SK-N-MC (cell line): ENCODE results near the gene NLRP11.

Experiments used
- DNase-seq: peaks from one replicate; pipeline ENCODE4 v3.0.0-alpha.2; 2011; ENCODE audit warnings: low read depth, low spot score
- H3K27ac ChIP-seq: fragments of 200-600 bp; sonication (generic); 2 replicates; pipeline ENCODE4 v1.5.1; 2016; ENCODE audit warnings: mixed run types
- H3K36me3 ChIP-seq: fragments of 200-600 bp; sonication (generic); 2 replicates; pipeline ENCODE4 v1.6.1; 2017; ENCODE audit warnings: antibody characterized with exemption, low read length, mixed read lengths; ENCODE audit not compliant: insufficient read depth
- H3K4me3 ChIP-seq: fragments of 200-600 bp; sonication (generic); 2 replicates; pipeline ENCODE4 v1.5.1; 2016
- H3K9ac ChIP-seq: fragments of 200-600 bp; sonication (generic); 2 replicates; pipeline ENCODE4 v1.8.0; 2017; ENCODE audit warnings: mixed run types, mixed read lengths; ENCODE audit not compliant: insufficient read length
- H3K9me3 ChIP-seq: fragments of 200-600 bp; sonication (generic); 2 replicates; pipeline ENCODE4 v1.6.1; 2017; ENCODE audit warnings: low read depth, mild to moderate bottlenecking, antibody characterized with exemption, low read length, moderate library complexity, mixed read lengths
- EZH2 ChIP-seq: fragments of 200-600 bp; sonication (generic); IDR thresholded peaks from one replicate; pipeline ENCODE4 v1.6.1; 2017; ENCODE audit warnings: antibody characterized with exemption
- FOXP2 ChIP-seq: optimal IDR thresholded peaks from 2 replicates; pipeline ENCODE3; 2011; ENCODE audit warnings: mild to moderate bottlenecking, moderate library complexity; ENCODE audit not compliant: insufficient read depth; ENCODE audit errors: extremely low read length, control extremely low read depth
- POLR2AphosphoS5 ChIP-seq: IDR thresholded peaks from 2 replicates; pipeline ENCODE4 v1.6.1; 2012; ENCODE audit warnings: mild to moderate bottlenecking, low read depth, low read length, borderline replicate concordance

The NLRP11 gene

GRCh38 chr19:55855160-55855559 is 23.4 kb upstream of the NLRP11 start:
- H3K9me3 ChIP-seq: no peaks in the 10 kb centered on the region
- H3K4me3 ChIP-seq: no peak overlapping the region
- no peak overlapping the region for H3K9ac ChIP-seq
- H3K27ac ChIP-seq: no peak overlapping the region
- TF ChIP-seq POLR2AphosphoS5: no peak
- no peak for TF ChIP-seq FOXP2
- TF ChIP-seq EZH2: no peak
- no peaks in the 10 kb centered on the region for H3K36me3 ChIP-seq
- no peak for DNase-seq

- H3K36me3 ChIP-seq: no peaks in the 10 kb centered on the region
- no peak overlapping the region for H3K27ac ChIP-seq
- TF ChIP-seq POLR2AphosphoS5 (no peak), FOXP2 (no peak), EZH2 (no peak)
- no peaks in the 10 kb centered on the region for H3K9me3 ChIP-seq
- no peak overlapping the region for H3K9ac ChIP-seq
- H3K4me3 ChIP-seq: no peak overlapping the region
- no peak for DNase-seq
These were observed 7.1 kb upstream of the NLRP11 start for GRCh38 chr19:55838906-55839305.

DNA sequence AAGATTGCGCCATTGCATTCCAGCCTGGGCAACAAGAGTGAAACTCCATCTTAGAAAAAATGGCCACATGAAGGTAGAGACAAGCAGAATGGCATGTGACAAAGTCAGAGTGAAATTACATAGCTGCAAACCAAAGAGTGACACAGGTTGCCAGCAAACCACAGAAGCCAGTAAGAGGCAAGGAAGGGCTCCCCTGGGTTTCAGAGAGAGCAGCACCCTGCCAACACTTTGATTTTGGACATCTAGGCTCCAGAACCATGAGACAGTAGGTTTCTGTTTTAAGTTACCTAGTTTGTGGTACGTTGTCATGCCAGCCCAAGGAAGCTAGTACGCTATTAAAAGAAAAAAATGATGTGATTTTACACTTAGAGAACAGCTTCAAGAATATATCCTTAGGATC is 6.5 kb upstream of the NLRP11 start:
- Histone ChIP-seq H3K27ac (no peak overlapping the region), H3K9me3 (no peaks in the 10 kb centered on the region), H3K9ac (no peak overlapping the region), H3K4me3 (no peak overlapping the region), H3K36me3 (no peaks in the 10 kb centered on the region)
- TF ChIP-seq POLR2AphosphoS5 (no peak), FOXP2 (no peak), EZH2 (no peak)
- no peak for DNase-seq

- H3K9me3 ChIP-seq: no peaks in the 10 kb centered on the region
- no peak within 1 kb of the TSS for H3K4me3 ChIP-seq
- H3K36me3 ChIP-seq: no peaks in the 10 kb centered on the region
- TF ChIP-seq POLR2AphosphoS5 (no peak), FOXP2 (no peak), EZH2 (no peak)
- H3K9ac ChIP-seq: no peak within 1 kb of the TSS
- DNase-seq: no peak
- H3K27ac ChIP-seq: no peak within 1 kb of the TSS
These were observed 4.5 kb upstream of the NLRP11 start, which contains the start of gene NLRP4 for GRCh38 chr19:55836340-55836739. Gene NLRP4 (plus strand): TSS chr19:55836540. CDS start chr19:55852081, 15,541 bp downstream.

DNA sequence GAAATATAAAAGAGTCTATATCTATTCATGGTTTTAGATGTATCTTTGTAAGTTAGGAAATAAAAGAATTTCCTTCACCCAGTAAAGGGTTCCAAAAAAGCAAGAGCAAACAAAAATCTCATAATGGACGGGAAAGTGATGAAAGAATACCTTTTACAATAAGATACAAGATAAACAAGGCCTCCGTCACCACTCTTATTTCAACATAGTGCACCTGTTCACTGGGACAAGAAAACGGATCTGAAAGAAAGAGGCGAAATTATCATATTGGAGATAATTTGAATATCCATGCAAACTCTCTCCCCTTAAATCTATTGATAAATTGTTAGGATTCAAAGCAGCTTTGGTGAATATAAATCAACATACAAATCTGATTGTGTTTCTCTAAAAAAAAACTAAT is 877 bp upstream of the NLRP11 start:
- Histone ChIP-seq H3K4me3 (no peak overlapping the region), H3K36me3 (no peaks in the 10 kb centered on the region), H3K9me3 (no peaks in the 10 kb centered on the region), H3K9ac (no peak overlapping the region), H3K27ac (no peak overlapping the region)
- DNase-seq: no peak
- TF ChIP-seq EZH2 (no peak), POLR2AphosphoS5 (no peak), FOXP2 (no peak)

DNA sequence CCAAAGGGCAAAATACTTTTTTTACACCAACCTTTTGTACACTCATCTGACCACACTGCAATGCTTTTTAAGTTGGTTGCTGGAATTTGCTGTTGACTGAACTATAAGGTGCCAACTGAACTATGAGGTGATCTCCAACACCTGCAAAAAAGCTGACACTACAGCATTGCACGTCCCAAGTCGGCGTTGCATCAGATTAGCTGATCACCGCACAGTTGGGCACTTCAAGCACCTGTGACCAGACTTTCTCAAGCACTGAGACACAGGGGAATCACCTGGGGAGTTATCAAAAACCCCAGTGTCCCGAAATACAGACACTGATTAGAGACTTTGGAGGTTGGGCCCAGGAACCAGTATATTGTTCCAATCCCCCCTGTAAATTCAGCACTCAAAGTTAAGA is 1.1 kb downstream of the NLRP11 start:
- Histone ChIP-seq H3K27ac (no peak overlapping the region), H3K9ac (no peak overlapping the region), H3K9me3 (no peaks in the 10 kb centered on the region), H3K4me3 (no peak overlapping the region), H3K36me3 (no peaks in the 10 kb centered on the region)
- DNase-seq: no peak
- TF ChIP-seq FOXP2 (no peak), POLR2AphosphoS5 (no peak)

DNA sequence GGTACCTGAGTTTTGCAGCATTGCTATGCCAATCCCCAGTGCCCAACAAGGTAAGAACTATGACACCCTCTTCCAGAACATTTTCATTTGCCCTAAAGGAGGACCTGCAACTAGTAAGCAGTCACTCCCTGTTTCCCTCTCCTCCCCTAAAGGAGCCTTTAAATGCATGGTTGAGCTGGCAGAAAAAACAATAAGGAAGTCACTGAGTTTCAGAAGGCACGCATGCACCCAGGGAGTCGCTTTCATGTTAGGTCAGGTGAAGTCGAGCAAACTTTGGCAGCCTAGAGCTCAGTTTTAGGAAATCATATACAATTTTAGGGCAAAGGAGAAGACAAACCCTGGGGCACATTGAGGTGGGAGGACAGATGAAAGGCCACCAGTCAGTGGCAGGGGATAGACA is 11.8 kb downstream of the NLRP11 start:
- Histone ChIP-seq H3K36me3 (no peaks in the 10 kb centered on the region), H3K9ac (no peak overlapping the region), H3K4me3 (no peak overlapping the region), H3K9me3 (no peaks in the 10 kb centered on the region), H3K27ac (no peak overlapping the region)
- TF ChIP-seq FOXP2: no peak
- no peak for TF ChIP-seq POLR2AphosphoS5
- no peak for TF ChIP-seq EZH2
- no peak for DNase-seq

GRCh38 chr19:55813906-55814305 is 17.9 kb downstream of the NLRP11 start:
- no peak overlapping the region for H3K27ac ChIP-seq
- H3K9ac ChIP-seq: no peak overlapping the region
- no peak for DNase-seq
- H3K4me3 ChIP-seq: no peak overlapping the region
- TF ChIP-seq POLR2AphosphoS5: no peak
- TF ChIP-seq FOXP2: no peak
- no peak for TF ChIP-seq EZH2
- no peaks in the 10 kb centered on the region for H3K36me3 ChIP-seq
- no peaks in the 10 kb centered on the region for H3K9me3 ChIP-seq

DNA sequence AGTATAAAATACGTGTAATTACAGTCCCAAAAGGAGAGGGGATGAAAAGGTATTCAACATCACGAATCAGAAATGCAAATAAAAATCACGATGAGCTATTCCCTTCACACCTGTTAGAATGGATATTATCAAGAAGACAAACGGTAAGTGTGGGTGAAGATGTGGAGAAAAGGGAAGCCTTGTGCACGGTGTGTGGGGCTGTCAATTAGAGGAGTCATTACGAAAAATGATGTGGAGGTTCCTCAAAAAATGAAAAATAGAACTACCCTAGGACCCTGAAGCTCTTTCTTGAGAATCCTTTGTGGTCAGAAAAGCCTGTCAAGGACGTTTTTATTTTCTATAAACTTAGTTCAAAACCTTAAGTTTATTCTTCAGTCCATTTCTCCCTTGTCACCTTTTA is 19.4 kb downstream of the NLRP11 start:
- Histone ChIP-seq H3K4me3 (no peak overlapping the region), H3K27ac (no peak overlapping the region), H3K9ac (no peak overlapping the region), H3K9me3 (no peaks in the 10 kb centered on the region), H3K36me3 (no peaks in the 10 kb centered on the region)
- no peak for DNase-seq
- TF ChIP-seq POLR2AphosphoS5 (no peak), FOXP2 (no peak), EZH2 (no peak)

- no peak for TF ChIP-seq POLR2AphosphoS5
- no peak for TF ChIP-seq EZH2
- no peak for TF ChIP-seq FOXP2
- DNase-seq: no peak
- Histone ChIP-seq H3K27ac (no peak overlapping the region), H3K36me3 (no peaks in the 10 kb centered on the region), H3K9ac (no peak overlapping the region), H3K4me3 (no peak overlapping the region), H3K9me3 (no peaks in the 10 kb centered on the region)
These were observed 20.5 kb downstream of the NLRP11 start for GRCh38 chr19:55811340-55811739.
